GM12892 (cell line): Measurements from ENCODE around the gene CCDC85C.

Experiments
- POLR2A ChIP-seq: IDR thresholded peaks from 2 replicates; pipeline ENCODE4 v1.6.1; 2011; ENCODE audit warnings: low read depth, low read length, control low read depth
- POLR2AphosphoS5 ChIP-seq: IDR thresholded peaks from 2 replicates; pipeline ENCODE4 v1.6.1; 2011; ENCODE audit warnings: low read depth, low read length, control low read depth
- TAF1 ChIP-seq: IDR thresholded peaks from 2 replicates; pipeline ENCODE4 v1.6.1; 2011; ENCODE audit warnings: low read depth, mild to moderate bottlenecking, control low read depth, low read length, borderline replicate concordance

GRCh38 chr14:99538733-99539132 is 65.3 kb downstream of the CCDC85C start:
- TF ChIP-seq POLR2AphosphoS5 (no peak), POLR2A (no peak), TAF1 (no peak)
